Effector memory CD8-positive, alpha-beta T cell (primary cell): ENCODE results near the gene HMOX2.

Experiments
- ATAC-seq: fragments of 150-1000 bp; cut with Tn5 transposase; replicated peaks from 2 replicates; pipeline ENCODE4 v1.10.0; 2021; ENCODE audit warnings: mild to moderate bottlenecking, moderate library complexity
- DNase-seq, 3 experiments: peaks; one replicate each; pipeline ENCODE4 v3.0.0; 2021
- H3K27ac Mint-ChIP-seq, 2 donors: one replicate each; pipeline ENCODE4 v1.8.0; 2022; ENCODE audit warnings: mild to moderate bottlenecking in 2 of 2, mixed read lengths in 2 of 2, moderate library complexity in 2 of 2
- H3K27me3 Mint-ChIP-seq, 2 donors: one replicate each; pipeline ENCODE4 v1.8.0; 2022; ENCODE audit warnings: mixed read lengths in 2 of 2
- H3K36me3 Mint-ChIP-seq: one replicate; pipeline ENCODE4 v1.8.0; 2022; ENCODE audit warnings: mild to moderate bottlenecking, moderate library complexity, mixed read lengths; ENCODE audit not compliant: insufficient read depth
- H3K4me1 Mint-ChIP-seq, 2 donors: one replicate each; pipeline ENCODE4 v1.8.0; 2022; ENCODE audit warnings: low read depth in 2 of 2, mixed read lengths in 2 of 2
- H3K4me3 Mint-ChIP-seq, 2 donors: one replicate each; pipeline ENCODE4 v1.8.0; 2022; ENCODE audit warnings: mild to moderate bottlenecking in 2 of 2, mixed read lengths in 2 of 2, moderate library complexity in 2 of 2
- H3K9me3 Mint-ChIP-seq, 2 donors: one replicate each; pipeline ENCODE4 v1.8.0; 2022; ENCODE audit warnings: mixed read lengths in 2 of 2

HMOX2 gene

DNA sequence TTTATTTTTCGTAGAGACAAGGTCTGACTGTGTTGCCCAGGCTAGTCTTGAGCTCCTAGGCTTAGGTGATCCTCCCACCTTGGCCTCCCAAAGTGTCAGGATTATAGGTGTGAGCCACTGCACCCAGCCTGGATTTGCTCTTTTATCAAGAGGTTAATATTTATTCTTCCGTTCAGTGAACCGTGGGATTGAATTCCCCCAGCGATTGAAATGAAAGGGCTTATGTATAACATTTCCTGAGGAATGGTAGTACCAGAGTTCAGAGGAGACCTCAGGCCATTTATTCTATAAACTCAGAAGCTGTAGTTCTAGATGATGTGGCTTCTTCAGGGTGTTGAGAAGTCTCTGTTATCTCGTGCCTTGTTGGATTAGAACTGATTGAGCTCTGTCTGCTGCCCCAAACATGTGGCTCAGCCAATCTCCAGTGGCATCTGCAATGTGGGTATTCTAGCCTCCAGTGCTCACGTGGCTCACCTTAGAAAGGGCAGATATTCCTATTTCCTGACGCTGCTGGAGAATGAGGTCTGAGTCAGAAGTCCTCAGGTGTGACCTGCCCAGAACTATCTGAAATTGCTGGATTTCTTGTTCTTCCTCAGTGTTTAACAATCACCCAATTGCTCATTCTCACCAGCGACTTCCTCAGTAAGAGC lies 22.5 kb downstream of the HMOX2 start:
- Mint-ChIP-seq H3K36me3 (peaks cover 10% of the 10 kb centered on the region), H3K27me3 (no peaks in the 10 kb centered on the region), H3K4me3 (no peak overlapping the region), H3K27ac (peak overlapping the region; percentile 12 to 59), H3K9me3 (no peaks in the 10 kb centered on the region), H3K4me1 (peaks cover 46 to 81% of the 10 kb centered on the region in 2 donors)
- ATAC-seq = no peak
- no peak for DNase-seq

DNA sequence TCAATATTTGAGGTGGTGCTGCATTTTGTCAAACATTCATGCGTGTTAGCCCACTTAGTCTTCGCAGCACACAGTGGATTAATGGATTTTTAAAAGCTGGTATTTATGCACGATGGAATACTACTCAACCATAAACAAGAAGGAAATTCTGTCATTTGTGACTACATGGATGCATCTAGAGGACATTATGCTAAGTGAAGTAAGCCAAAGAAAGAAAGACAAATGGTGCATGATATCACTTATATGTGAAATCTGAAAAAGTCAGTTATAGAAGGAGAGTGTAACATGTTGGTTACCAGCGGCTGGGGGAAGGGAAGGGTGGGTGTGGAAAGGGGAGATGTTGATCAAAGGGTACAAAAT lies 23.0 kb downstream of the HMOX2 start:
- Mint-ChIP-seq H3K27me3 (no peaks in the 10 kb centered on the region), H3K9me3 (no peaks in the 10 kb centered on the region), H3K4me1 (peaks cover 50 to 79% of the 10 kb centered on the region in 2 donors), H3K36me3 (peaks cover 10% of the 10 kb centered on the region), H3K27ac (peak overlapping the region; percentile 12 to 68), H3K4me3 (no peak overlapping the region)
- DNase-seq = no peak
- ATAC-seq = no peak

DNA sequence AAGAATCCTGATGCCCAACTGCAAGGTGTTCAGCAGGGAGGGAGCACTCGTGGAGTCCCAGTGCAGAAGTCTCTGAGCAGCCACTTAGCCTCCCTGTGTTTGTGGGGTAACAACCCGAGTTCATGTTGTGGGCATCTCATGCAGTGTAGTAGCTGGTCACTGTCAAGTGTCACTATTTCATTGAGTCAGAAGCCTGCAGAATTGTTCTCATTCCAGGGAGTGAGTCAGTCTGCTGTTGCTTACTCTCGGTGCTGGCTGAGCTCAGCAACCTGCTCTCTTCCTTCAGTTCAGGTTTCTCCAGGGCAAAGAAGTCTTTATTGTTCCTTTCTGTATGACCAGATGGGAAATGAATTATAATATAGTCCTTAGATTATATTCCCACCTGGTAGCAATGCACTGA lies 24.1 kb downstream of the HMOX2 start:
- Mint-ChIP-seq H3K27me3 (no peaks in the 10 kb centered on the region), H3K36me3 (peaks cover 10% of the 10 kb centered on the region), H3K9me3 (no peaks in the 10 kb centered on the region), H3K27ac (peak overlapping the region; percentile 12 to 68), H3K4me1 (peaks cover 51 to 81% of the 10 kb centered on the region in 2 donors), H3K4me3 (no peak overlapping the region)
- DNase-seq = no peak
- no peak for ATAC-seq

DNA sequence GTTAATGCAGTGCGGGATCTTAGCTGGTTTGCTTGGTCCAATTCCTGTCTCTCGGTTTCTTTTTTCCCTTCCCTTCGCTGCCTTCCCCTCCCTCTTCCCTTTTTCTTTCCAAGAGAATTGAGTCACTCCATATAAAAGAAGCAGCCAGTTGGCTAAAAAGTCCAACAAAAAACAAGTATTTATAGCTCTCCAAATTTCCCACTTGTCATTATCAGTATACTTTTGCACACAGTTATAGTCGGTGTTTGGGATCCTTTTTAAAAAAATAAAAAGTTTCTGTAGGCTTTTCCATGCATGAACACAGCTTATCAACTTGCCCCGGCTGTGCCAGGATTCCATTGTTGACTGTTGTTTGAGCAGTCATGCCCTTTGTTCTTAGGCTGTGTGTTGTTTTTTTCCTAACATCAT lies 24.9 kb downstream of the HMOX2 start:
- Mint-ChIP-seq H3K36me3 (peaks cover 14% of the 10 kb centered on the region), H3K27ac (peak overlapping the region; percentile 68 to 73)
- no peak for DNase-seq

DNA sequence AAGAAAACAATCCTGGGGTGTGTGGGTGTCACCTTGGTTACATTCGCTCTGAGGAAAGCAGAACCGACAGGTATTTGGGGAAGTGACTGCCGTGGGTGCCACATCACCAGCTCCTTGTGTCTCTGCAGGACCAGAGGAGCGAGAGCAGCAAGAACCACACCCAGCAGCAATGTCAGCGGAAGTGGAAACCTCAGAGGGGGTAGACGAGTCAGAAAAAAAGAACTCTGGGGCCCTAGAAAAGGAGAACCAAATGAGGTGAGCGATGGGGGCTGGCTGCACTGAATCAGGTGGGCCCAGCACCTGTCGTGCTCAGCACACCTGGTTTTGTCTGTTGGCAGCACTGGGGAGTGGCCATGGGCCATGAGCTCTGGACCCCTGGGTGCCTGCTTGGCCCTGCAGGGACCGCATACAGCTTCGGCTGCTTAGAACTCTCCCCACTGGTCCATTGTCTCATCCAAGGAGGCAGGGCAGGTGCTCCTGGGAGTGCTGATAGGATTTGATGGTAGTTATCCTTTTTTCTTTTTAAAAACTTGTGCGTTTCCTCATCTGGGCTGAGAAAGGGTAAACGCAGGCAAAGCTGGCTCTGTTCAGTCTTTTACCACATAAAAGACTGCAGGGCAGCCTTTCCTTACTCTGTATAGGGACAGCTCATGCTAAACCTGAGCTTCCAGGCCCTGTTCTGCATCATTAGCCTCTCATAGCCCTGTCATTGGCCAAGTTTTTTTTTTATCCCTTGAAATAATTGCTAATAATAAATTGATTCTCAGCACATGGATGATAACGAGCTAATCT lies 29.4 kb downstream of the HMOX2 start:
- ATAC-seq = peak; percentile 92
- peak overlapping the region; percentile 78 to 83 for H3K4me3 Mint-ChIP-seq
- no peaks in the 10 kb centered on the region for H3K9me3 Mint-ChIP-seq
- DNase-seq = peak; percentile 64 to 70 (median 64)
- peak overlapping the region; percentile 96 to 97 for H3K27ac Mint-ChIP-seq
- no peaks in the 10 kb centered on the region for H3K27me3 Mint-ChIP-seq
- peaks cover 53 to 64% of the 10 kb centered on the region in 2 donors for H3K4me1 Mint-ChIP-seq
- peaks cover 41% of the 10 kb centered on the region for H3K36me3 Mint-ChIP-seq

More for the DNA sequence above, 24.9 kb downstream of the HMOX2 start:
- no peaks in the 10 kb centered on the region for H3K9me3 Mint-ChIP-seq
- H3K4me1 Mint-ChIP-seq = peaks cover 50 to 81% of the 10 kb centered on the region in 2 donors
- H3K4me3 Mint-ChIP-seq = peak overlapping the region in 1 of 2 donors; percentile 31
- H3K27me3 Mint-ChIP-seq = no peaks in the 10 kb centered on the region
- no peak for ATAC-seq

DNA sequence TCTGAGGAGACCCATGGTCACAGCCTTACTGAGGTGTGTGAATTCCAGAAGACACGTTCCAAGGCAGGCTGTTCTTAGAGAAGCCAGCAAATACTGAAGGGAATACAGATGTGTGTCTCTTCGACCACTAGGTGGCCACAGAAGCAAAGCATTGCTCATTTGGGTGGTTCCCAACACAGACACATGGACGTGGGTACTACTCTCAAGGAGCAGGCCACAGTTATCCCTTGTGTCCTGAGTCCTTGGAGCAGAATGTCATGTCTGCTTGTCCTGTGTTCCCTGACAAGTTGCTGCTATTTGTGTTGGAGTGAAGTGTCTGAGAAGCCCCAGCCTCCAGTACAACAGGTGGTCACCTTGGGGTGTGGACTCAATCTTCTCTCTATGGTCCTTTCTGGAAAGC lies 30.3 kb downstream of the HMOX2 start:
- H3K36me3 Mint-ChIP-seq = peaks cover 50% of the 10 kb centered on the region
- peak overlapping the region; percentile 96 to 97 for H3K27ac Mint-ChIP-seq
- peak overlapping the region; percentile 78 to 83 for H3K4me3 Mint-ChIP-seq
- no peaks in the 10 kb centered on the region for H3K27me3 Mint-ChIP-seq
- peak; percentile 54 for ATAC-seq
- no peaks in the 10 kb centered on the region for H3K9me3 Mint-ChIP-seq
- peak; percentile 48 to 57 (median 56) for DNase-seq
- H3K4me1 Mint-ChIP-seq = peaks cover 53 to 61% of the 10 kb centered on the region in 2 donors

DNA sequence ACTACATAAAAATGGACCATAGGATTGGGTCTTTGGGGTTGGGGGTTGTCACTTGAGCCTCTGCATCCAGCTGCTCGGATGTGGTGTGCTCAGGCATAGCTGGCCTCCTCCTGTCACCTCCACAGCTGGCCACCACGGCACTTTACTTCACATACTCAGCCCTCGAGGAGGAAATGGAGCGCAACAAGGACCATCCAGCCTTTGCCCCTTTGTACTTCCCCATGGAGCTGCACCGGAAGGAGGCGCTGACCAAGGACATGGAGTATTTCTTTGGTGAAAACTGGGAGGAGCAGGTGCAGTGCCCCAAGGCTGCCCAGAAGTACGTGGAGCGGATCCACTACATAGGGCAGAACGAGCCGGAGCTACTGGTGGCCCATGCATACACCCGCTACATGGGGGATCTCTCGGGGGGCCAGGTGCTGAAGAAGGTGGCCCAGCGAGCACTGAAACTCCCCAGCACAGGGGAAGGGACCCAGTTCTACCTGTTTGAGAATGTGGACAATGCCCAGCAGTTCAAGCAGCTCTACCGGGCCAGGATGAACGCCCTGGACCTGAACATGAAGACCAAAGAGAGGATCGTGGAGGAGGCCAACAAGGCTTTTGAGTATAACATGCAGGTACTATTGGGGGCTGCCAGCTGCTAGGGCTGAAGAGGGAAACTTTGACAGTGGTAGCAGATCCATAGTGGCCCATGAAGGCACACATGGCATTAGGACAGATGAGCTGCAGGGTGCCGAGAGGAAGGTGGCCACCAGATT lies 31.6 kb downstream of the HMOX2 start:
- Mint-ChIP-seq H3K27me3 (no peaks in the 10 kb centered on the region), H3K4me3 (no peak overlapping the region), H3K27ac (peak overlapping the region; percentile 62 to 97), H3K36me3 (peaks cover 58% of the 10 kb centered on the region), H3K9me3 (no peaks in the 10 kb centered on the region), H3K4me1 (peaks cover 54 to 58% of the 10 kb centered on the region in 2 donors)
- ATAC-seq = no peak
- no peak for DNase-seq

DNA sequence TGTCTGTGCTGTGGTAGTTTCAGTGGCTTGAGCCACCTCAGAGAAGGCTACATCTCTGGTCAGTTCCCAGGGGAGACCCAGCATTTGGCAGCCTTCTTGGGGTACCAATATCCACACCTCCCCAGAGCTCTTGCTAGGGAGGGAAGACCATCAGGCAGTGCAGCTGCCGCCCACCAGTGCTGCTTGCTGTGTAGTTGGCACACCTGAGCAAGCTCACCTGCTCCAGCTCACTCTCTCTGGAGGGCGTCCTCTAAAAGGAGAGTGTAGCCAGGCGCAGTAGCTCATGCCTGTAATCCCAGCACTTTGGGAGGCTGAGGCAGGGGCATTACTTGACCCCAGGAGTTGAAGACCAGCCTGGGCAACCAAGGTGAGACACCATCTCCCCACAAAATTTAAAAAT lies 32.6 kb downstream of the HMOX2 start:
- H3K9me3 Mint-ChIP-seq = no peaks in the 10 kb centered on the region
- peak overlapping the region; percentile 62 to 97 for H3K27ac Mint-ChIP-seq
- no peak overlapping the region for H3K4me3 Mint-ChIP-seq
- ATAC-seq = no peak
- no peaks in the 10 kb centered on the region for H3K27me3 Mint-ChIP-seq
- H3K4me1 Mint-ChIP-seq = peaks cover 53 to 55% of the 10 kb centered on the region in 2 donors
- peaks cover 65% of the 10 kb centered on the region for H3K36me3 Mint-ChIP-seq
- no peak for DNase-seq

DNA sequence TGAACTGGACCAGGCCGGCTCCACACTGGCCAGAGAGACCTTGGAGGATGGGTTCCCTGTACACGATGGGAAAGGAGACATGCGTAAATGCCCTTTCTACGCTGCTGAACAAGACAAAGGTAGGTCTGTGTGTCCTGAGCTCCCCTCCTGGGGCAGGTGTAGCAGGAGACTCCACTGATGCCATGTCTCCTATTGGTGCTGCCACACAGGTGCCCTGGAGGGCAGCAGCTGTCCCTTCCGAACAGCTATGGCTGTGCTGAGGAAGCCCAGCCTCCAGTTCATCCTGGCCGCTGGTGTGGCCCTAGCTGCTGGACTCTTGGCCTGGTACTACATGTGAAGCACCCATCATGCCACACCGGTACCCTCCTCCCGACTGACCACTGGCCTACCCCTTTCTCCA lies 33.2 kb downstream of the HMOX2 start:
- Mint-ChIP-seq H3K9me3 (no peaks in the 10 kb centered on the region), H3K4me1 (peaks cover 53 to 55% of the 10 kb centered on the region in 2 donors), H3K36me3 (peaks cover 65% of the 10 kb centered on the region), H3K27ac (peak overlapping the region; percentile 62 to 97), H3K4me3 (no peak overlapping the region), H3K27me3 (no peaks in the 10 kb centered on the region)
- ATAC-seq (no peak), DNase-seq (no peak)

DNA sequence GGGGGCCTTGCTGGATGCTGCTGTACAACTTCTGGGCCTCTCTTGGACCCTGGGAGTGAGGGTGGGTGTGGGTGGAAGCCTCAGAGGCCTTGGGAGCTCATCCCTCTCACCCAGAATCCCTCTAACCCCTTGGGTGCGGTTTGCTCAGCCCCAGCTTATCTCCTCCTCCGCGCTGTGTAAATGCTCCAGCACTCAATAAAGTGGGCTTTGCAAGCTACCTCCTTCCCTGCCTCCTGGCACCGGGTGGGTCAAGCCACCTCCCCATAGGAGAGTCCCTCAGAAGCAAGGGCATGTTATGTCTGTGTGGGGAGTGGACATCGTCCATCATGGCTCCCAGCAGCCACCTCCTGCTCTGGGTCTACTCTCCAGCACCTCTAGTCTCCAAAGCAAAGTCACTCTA lies 33.9 kb downstream of the HMOX2 start:
- Mint-ChIP-seq H3K9me3 (no peaks in the 10 kb centered on the region), H3K36me3 (peaks cover 70% of the 10 kb centered on the region), H3K27ac (peak overlapping the region; percentile 62 to 97), H3K27me3 (no peaks in the 10 kb centered on the region), H3K4me3 (no peak overlapping the region), H3K4me1 (peaks cover 53 to 57% of the 10 kb centered on the region in 2 donors)
- DNase-seq = no peak
- ATAC-seq = no peak

DNA sequence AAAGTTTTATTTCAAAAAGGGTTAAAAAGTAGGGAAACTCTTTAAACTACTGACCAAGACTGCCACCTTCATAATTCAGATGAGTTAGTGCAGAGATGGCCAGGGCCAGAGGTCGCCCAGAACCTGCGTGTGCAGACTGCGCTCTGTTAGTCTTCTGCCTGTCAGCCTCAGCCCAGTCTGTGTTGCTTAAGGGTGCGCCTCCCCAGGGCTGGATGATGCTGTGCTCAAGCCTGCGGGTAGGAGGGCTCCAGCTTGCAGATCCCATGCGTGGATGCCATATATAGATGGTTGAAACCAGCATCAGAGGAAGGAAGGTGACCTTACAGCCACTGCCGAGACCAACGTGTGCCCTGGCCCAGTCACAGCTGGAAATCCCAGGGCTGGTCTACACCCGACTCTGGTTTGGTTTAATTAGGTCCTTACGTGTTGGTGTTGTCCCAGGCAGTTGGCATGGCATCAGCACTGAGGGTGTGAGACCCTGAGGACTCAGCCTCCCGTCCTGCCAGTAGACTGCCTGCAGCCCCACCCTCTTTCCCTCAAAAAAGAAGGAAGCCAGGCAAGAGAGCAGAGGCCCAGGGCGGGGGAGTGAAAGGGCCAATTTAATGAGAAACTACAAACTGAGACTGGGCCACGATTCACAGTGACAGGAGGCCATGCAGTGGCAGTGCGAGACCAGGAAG lies 34.7 kb downstream of the HMOX2 start:
- H3K36me3 Mint-ChIP-seq = peaks cover 69% of the 10 kb centered on the region
- H3K27ac Mint-ChIP-seq = peak overlapping the region; percentile 94 to 97
- H3K27me3 Mint-ChIP-seq = no peaks in the 10 kb centered on the region
- H3K9me3 Mint-ChIP-seq = no peaks in the 10 kb centered on the region
- DNase-seq = no peak
- peaks cover 53 to 59% of the 10 kb centered on the region in 2 donors for H3K4me1 Mint-ChIP-seq
- ATAC-seq = no peak
- H3K4me3 Mint-ChIP-seq = peak overlapping the region in 1 of 2 donors; percentile 43

DNA sequence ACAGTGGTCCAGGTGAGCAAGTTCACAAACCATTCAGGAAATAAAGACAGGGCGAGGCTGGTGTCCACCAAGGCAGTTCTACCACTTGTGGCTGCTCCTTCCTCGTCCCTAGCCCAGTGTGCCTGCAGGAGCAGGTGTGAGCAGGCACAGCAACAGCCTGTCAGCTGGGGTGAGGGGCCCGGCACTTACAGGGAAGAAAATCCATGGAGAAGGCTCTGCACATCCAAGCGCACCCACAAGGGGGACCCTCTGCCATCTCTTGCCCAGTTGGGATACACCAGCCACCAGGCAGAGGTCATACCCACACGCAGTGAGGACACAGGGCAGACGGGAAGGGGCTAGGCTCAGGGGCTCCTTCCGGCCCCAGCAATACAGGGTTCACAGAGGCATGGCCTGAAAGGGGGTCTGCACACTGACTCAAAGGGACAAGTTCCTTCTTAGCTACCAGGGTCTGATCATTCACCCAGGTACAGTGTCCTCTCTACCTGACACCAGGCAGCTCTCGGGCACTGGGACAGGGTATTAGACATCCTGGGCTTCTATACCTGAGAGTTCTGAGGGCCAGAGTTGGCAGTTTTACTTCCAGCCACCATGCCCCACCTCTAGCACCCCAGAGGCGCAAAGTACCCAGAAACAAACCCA lies 35.4 kb downstream of the HMOX2 start:
- Mint-ChIP-seq H3K36me3 (peaks cover 65% of the 10 kb centered on the region), H3K4me3 (peak overlapping the region in 1 of 2 donors; percentile 43), H3K27ac (peak overlapping the region; percentile 94 to 97), H3K27me3 (no peaks in the 10 kb centered on the region), H3K9me3 (no peaks in the 10 kb centered on the region), H3K4me1 (peaks cover 48 to 54% of the 10 kb centered on the region in 2 donors)
- DNase-seq (no peak), ATAC-seq (no peak)
